T-helper 1 cell treated with Interleukin-12 subunit alpha and Interleukin-12 subunit beta and Interleukin-4 antibody, amounts not matched to agents 30 ng/mL and 1 ng/mL, for 36 hours (primary cell): ENCODE measurements around the gene IGSF6. TPM values are rescaled to one million over a fixed set of nuclear protein-coding genes. Genes with fewer than 3 reads are reported as not detected.
"Not testable (repeated sequence)": the region's sequence is repeated elsewhere in the genome, so short reads cannot be mapped to it uniquely, and the experiment has no call there.

Experiments used
- intact Hi-C: fragments of 100-400 bp; cut with micrococcal nuclease; formaldehyde crosslinking; loops from one replicate; pipeline ENCODE4 v1.15.1; 2024
- total RNA-seq: library from RNA; stranded (reverse); gene quantifications from 2 replicates; pipeline ENCODE4 v1.2.3, GENCODE V29; 2022

IGSF6 gene
- total RNA-seq, 1 donor from 2014 or later: 0.15 TPM

DNA sequence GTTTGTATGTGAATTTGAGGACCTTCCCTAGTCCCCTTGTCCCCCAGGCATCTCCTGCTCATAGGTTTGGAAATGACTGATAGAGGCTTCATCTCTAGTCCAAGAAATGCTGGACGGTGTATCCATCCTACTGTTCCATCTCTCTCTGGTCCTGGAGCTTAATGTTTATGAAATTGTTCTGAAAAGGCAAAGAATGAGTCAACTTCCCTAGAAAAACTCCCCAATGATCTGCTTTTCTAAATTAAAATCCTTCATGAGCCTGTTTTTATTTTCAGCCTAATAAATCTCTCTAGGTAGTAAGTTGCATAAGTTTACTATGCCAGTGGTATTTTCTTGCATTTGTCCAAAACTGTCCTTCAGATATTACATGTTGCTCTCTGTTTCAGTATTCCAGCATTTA is 2.1 kb upstream of the IGSF6 start:
- intact Hi-C loops: loop anchor here (10.0 kb wide), 1 partner anchor 420 kb away; no protein-coding TSS in a partner anchor

GRCh38 chr16:21653571-21653970 is 1.2 kb upstream of the IGSF6 start:
- intact Hi-C loops: loop anchor here (10.0 kb wide), 1 partner anchor 421 kb away; no protein-coding TSS in a partner anchor

DNA sequence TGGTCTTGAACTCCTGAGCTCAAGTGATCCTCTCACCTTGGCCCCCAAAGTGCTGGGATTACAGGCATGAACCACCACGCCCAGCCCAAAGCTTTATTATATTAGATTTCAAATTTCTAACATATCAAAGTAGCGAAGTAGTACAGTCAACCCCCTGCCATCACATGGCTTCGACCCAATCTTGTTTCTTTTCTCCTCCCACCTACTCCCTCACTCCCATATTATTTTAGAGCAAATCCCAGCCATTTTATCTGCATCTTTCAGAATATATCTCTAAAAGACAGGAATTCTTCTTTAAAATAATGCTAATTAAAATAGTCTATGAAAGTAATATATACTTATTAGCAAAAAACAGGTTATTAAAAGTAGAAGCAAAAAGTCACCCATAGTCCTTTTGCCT is 893 bp downstream of the IGSF6 start:
- intact Hi-C loops: loop anchor here (10.0 kb wide), 1 partner anchor 423 kb away; no protein-coding TSS in a partner anchor

DNA sequence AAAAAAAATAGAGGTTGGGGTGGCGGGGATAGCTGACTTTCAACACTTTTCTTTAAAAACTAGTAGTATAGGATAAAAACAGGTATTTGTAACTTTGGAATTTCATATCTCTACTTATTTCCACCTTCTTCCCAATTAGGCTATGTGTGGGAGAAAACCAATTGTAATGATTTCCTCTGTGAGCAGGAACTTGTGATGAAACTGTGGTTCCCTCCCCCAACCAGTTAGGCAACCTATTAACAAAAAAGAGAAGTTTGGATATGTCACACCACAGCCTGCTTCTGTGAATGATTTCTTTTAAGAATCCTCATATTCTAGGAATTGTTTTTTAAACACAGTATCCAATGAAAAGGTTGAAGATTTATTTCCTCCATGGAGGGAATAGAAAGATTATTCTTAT is 1.9 kb downstream of the IGSF6 start:
- intact Hi-C loops: loop anchor here (10.0 kb wide), 1 partner anchor 424 kb away; no protein-coding TSS in a partner anchor

DNA sequence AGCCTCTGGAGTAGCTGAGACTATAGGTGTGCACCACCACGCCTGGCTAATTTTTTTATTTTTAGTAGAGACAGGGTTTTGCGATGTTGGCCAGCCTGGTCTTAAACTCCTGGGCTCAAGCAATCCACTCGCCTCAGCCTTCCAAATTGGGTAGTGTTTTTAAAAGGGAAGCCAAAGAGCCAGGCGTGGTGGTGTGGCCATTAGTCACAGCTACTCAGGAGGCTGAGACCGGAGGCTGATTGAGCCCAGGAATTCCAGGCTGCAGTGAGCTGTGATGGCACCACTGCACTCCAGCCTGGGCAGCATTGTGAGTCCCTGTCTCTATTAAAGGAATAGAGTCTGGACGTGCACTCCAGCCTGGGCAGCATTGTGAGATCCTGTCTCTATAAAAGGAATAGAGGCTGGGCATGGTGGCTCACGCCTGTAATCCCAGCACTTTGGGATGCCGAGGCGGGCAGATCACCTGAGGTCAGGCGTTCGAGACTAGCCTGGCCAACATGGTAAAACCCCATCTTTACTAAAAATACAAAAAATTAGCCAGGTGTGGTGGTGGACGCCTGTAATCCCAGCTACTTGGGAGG is 2.5 kb downstream of the IGSF6 start:
- intact Hi-C loops: loop anchor here (5.0 to 10.0 kb wide), 2 partner anchors 302 to 425 kb away; partner anchors contain the start of gene UQCRC2

DNA sequence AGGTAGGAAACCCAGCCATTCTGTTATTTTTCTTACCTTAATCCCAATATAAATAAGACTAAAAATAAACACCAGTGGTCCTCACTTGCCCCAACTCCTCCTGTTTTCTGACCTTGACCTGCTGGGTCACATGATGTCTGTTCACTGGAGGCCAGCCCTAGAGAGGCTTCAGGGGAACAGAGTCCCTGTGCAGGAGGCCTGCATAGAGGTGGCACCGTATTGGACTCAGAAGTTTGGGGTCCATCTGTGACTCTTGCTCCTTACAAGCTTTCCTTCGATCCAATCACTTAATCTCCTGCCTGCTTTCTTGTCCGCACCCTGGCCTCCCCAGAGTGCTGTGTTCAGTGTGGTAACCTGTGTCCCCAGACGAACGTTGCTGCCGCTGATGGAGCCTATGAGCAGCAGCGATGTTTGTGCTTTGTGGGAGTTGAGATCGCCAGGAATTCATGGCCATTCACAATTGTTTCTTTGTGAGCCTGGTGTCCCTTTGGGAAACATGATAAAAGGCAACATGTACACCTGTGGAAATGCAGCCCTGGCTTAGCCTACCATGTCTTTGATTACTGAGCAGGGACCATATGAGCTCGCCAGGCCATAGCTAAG is 4.7 kb downstream of the IGSF6 start:
- intact Hi-C loops: loop anchor here (5.0 kb wide), 1 partner anchor 305 kb away; the partner anchor contains the start of gene UQCRC2

DNA sequence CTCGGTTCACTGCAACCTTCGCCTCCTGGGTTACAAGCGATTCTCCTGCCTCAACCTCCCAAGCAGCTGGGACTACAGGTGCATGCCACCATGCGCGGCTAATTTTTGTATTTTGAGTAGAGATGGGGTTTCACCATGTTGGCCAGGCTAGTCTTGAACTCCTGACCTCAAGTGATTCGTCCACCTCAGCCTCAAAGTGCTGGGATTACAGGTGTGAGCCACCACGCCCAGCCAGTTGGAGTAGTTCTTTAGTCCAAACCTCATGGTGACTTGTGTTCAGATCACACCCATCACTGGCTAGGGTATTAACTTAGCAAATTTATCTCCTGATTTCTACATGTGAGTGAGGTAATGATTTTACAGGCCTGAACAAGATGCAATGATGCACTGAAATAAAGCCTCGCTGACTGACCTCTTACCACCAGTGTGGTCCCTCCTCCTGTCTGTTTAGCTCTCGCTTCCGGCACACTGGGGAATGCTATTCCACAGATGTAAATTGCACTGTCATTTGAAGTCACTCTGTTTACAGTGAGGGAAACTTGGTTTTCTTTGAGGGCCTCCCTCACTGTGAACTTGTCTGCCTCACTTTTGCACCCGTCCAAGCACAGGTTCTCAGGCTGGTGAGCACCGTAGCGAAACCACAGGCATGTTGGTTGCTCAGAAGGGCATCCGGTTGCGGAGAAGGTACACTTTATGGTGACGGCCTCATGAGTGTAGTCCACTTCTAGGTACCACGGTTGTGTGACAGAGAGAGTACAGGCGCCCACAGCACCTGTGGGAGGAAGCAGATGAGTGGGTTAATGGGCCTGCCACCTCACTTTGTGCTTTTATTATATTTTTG is 5.5 kb downstream of the IGSF6 start:
- intact Hi-C loops: loop anchor here (5.0 kb wide), 1 partner anchor 305 kb away; the partner anchor contains the start of gene UQCRC2

DNA sequence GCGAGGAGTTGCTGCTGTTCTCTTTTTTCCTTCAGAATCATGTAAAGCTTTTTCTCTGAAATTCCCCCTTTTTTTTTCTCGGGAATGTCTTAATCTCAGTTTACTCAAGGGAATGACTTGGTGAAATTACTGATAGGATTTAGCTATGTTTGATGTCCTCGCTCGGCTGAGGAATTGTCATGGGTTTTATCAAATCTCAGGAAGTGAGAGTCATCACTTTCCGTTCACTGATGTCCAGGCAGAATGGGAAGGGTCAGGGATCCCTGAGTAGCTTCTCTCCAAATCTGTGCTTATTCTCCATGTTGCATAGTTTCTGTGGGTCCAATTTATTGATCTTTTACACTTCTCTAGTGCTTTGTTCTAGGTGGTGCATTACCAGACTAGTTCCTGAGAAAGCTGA is 6.3 kb downstream of the IGSF6 start:
- intact Hi-C loops: loop anchor here (5.0 kb wide), 1 partner anchor 306 kb away; the partner anchor contains the start of gene UQCRC2

DNA sequence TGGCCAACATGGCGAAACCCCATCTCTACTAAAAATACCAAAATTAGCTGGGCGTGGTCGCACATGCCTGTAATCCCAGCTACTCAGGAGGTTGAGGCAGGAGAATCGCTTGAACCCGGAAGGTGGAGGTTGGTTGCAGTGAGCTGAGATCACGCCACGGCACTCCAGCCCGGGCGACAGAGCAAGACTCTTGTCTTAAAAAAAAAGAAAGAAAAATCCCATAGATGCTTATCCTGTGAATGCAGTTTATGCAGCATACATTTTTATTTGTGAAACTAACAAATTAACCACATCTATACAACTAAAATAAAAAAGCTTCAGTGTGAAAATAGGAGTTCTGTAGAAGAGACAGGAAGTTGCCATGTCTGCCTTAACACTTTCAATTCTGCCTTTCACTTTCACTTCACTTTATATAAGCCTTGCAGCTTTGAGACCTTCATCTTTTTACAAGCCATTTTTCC is 7.1 kb downstream of the IGSF6 start:
- intact Hi-C loops: loop anchor here (1.0 to 5.0 kb wide), 6 partner anchors 16 to 546 kb away; partner anchors contain the start of genes METTL9 and UQCRC2

GRCh38 chr16:21644674-21645073 is 7.7 kb downstream of the IGSF6 start:
- intact Hi-C loops: loop anchor here (1.0 to 5.0 kb wide), 6 partner anchors 16 to 546 kb away; partner anchors contain the start of genes METTL9 and UQCRC2

GRCh38 chr16:21643785-21644184 is 8.6 kb downstream of the IGSF6 start:
- intact Hi-C loops: loop anchor here (2.0 kb wide), 2 partner anchors 17 to 547 kb away; no protein-coding TSS in a partner anchor

- intact Hi-C loops: no loop called here
Measured at GRCh38 chr16:21642861-21643260, 9.5 kb downstream of the IGSF6 start.

- intact Hi-C loops: no loop called here
Measured at GRCh38 chr16:21641916-21642315, 10.5 kb downstream of the IGSF6 start.

GRCh38 chr16:21639493-21639892 is 12.9 kb downstream of the IGSF6 start:
- intact Hi-C loops: no loop called here

DNA sequence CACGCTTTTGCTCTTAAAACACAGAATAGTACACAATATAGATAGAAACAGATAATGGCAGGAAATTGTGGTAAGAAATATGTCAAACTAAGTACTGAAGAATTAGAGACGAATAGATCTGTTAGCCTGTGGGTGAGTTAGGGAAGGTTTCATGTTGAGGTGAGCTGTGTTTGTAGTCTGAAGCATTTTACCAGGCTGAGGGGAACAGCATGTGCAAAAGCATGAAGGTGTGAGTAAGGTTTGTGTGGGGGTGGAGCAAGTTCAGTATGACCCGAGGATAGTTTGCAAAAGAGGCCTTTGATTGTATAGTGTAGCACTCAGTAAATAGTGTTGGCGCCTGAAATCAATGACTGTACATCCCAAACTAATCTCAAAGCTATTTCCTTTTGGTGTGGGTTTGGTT is 13.8 kb downstream of the IGSF6 start:
- intact Hi-C loops: no loop called here

DNA sequence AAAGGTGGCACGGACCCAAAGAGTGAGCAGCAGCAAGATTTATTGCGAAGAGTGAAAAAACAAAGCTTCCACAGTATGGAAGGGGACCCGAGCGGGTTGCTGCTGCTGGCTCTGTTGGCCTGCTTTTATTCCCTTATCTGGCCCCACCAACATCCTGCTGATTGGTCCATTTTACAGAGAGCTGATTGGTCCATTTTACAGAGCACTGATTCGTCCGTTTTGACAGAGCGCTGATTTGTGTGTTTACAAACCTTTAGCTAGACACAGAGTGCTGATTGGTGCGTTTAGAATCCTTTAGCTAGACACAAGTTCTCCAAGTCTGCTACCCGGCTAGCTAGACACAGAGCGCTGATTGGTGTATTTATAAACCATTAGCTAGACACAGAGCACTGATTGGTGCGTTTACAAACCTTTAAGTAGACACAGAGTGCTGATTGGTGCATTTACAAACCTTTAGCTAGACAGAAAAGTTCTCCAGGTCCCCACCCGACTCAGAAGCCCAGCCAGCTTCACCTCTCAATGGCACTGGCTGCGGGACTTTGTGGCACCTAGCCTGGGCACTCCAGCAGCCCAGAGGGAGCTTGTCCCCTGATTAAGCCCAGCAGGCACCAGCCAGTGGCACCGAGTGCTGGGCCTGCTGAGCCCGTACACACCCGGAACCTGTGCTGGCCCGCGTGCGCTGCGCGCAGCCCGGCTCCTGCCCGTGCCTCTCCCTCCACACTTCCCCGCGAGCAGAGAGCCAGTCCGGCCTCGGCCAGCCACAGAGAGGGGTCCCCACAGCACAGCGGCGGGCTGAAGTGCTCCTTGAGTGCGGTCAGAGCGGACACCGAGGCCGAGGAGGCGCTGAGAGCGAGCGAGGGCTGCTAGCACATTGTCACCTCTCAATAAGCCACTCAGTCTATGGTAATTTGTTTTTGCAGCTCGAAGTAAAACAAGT is 15.1 kb downstream of the IGSF6 start:
- intact Hi-C loops: no loop called here

DNA sequence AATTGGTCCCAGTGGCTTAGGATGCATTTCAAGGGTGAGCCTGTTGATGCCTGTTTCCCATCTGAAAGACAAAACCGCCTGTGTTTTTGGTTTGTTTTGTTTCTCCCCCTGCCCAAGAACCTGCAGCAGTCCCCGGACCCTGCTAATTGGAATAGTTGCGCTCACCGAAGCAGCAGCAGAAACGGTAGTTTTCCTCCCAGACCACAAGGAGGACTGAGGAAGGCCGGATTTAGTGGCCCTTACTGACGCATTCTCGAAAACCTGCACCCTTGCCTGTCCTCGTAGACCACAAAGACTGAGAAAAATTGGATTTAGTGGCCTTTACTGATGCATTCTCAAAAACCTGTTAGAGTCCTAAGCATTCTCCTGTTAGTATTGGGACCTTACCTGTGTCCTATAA is 16.7 kb downstream of the IGSF6 start:
- intact Hi-C loops: not testable (repeated sequence)

- intact Hi-C loops: no loop called here
Measured at GRCh38 chr16:21634216-21634615, 18.2 kb downstream of the IGSF6 start.

- intact Hi-C loops: not testable (repeated sequence)
Measured at GRCh38 chr16:21631951-21632575, 20.3 kb downstream of the IGSF6 start.

DNA sequence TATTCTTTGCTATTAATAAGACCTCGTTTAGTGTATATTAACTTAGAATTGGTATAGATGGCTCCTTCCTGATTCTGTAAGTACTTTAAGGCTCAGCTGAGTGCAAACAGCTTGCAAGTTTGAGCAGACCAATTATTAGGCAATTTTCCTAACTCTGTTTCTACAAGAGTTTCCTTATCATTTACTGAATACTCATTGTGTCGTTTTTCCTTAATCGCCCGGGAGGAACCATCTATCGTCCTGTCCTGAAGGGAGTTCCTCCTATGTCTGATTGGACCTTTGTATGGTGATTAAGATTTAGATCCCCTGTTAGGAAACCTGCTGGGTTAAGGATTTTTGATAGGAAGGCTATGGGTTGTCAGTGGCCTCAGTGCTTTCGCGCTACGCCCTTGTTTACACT is 21.0 kb downstream of the IGSF6 start:
- intact Hi-C loops: not testable (repeated sequence)
